Liver (tissue), 2 donors: Measurements from ENCODE around the gene COL15A1.

ENCODE experiments used
- CTCF ChIP-seq: fragments of 150-350 bp; IDR thresholded peaks from 2 replicates; pipeline ENCODE4 v1.5.1; 2017; ENCODE audit warnings: improper control_type of control experiment, low read depth, low read length; ENCODE audit not compliant: missing input control
- REST ChIP-seq: IDR thresholded peaks from 2 replicates; pipeline ENCODE4 v1.6.1; 2016; ENCODE audit warnings: antibody characterized with exemption, mild to moderate bottlenecking
- donor health status: healthy.

GRCh38 chr9:99101812-99102211 lies 158.1 kb downstream of the COL15A1 start:
- TF ChIP-seq REST (no peak), CTCF (no peak)
